NOMO-1 treated with DMSO at 0.1 percent for 48 hours (cell line): ENCODE data around the gene CA12.

Experiments used
- DNase-seq: peaks from one replicate; lab custom pipeline; 2025; ENCODE audit not compliant: unreplicated experiment; lab: John Stamatoyannopoulos, UW

The CA12 gene

DNA sequence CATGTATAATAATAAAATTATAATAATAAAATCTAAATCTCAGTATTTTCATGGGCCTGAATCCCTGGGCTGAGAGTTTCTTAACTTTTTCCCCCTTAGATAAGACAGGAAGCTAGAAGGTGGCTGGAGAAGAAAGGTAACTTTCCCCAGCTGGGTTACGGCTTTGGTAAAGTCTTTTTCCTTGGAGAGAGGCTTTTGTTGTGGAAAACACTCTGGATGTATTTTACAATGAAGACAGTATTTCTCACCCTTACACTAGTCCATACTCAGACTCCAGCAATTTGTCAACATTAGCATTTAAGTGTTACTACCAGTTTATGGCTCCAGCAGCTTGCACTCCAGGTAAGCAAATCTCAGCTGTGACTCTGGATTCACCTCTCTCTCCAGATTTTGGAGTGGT lies 69.4 kb downstream of the CA12 start:
- DNase-seq: no peak

DNA sequence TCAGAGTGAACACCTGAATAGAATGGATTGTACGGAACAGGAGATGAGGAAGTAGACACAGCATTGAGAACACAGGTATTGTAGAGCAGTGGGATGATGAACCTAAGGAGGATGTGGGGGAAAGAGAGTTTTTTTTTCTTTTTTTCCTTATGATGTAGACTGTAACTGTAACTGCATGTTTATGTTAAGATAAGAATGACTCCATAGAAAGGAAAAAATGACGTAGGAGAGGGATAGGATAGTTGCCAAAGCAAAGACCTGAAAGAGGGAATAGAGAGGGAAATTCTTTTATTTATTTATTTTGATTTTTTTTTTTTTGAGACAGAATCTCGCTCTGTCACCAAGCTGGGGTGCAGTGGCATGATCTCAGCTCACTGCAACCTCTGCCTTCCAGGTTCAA lies 71.0 kb downstream of the CA12 start:
- DNase-seq: no peak

DNA sequence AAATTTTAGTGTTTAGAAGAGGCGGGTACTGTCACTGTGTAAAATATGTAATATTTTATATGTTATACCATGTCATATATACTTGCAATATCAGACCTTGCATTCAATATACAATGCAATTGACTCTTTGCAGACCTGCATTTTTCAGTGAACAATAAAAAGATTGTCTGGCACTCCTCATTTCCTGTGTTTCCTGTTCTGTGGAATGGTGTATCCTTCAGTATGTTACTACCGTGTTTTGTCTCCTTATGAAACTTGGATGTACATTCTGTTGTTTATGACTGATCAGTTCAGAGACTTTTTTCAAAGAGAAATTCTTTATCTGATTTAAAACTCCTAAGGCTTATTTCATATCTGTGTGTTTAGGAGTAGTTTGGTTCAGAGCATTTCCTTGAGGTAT lies 72.7 kb downstream of the CA12 start:
- DNase-seq: no peak

DNA sequence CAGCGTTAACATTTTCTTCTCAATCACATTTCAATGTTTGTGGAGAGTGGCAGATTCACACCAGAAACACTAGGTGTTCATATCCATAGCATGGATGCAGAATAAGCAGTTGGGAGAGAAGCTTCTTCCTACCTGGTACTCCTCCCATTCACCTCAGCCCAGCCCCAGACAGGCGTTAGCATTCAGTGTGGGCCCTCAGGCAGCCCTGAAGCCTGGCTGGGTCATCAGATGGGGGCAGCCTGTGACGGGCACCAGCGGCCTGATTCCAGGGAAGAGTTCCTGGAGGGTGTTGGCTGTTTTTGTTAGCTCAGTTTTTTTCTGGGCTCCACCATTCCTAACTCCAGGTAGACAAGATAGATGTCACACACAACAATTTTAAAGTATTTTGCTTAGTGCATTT lies 73.2 kb downstream of the CA12 start:
- no peak for DNase-seq

DNA sequence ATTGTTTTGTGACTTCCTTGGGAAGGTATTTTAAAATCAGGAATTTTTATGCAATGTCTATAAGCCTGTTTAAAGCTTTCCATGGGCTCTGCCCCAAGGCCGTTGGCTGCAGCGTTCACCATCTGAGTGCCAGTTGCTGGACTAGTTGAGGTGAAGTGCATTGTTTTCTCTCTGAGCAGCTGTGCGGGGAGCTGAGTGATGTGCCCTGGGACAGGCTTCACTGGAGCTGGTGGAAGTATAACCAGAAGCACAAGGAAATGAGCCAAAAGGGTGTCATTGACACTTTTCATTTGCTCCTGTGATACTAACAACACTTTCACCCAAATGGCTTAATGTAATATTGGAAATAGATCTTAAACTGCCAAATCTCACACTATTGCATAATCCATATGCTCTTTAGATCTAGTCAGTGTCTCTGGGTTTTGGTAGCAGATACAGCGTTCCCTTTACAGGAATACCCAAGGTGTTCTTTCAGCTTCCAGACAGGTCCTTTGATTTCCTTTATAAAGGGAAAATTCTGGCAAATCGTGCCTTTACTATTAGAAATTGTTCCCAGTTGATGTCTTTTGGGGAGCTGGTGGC lies 75.1 kb downstream of the CA12 start:
- DNase-seq: no peak

DNA sequence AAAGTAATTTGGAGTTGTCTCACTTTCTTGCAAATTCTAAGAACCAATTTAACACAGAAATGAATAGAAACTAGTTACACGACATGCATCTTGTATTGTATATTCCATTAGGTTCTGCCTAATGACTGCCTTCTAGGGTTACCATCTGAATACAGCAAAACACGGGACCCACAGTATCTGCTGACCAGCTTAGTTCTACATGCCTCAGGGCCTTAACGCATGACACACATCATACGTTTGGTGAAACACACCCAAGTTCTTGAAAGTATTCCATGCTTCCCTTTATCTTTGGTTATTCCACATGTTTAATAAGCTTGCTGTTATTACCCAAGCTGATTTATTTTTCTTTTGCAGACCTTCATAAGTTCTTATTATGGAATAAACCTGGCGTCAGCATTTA lies 76.4 kb downstream of the CA12 start:
- DNase-seq: no peak

DNA sequence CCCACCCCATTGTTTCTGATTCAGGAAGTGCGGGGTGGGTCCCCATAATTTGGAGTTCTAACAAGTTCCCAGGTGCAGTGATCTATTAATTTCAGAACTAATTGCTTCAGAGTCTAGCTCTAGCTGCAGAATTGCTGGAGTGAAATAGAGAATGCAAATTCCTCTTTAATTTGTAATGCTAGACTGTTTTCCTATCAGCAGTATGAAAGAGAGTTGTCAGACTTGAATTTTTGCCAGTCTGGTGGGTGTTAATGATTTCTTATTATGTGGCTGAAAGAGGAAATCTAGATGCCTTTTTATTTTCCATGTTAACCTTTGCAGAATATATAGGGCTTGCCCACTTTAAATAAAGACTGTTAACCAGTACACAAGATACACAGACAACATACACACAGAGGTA lies 80.6 kb downstream of the CA12 start:
- no peak for DNase-seq

DNA sequence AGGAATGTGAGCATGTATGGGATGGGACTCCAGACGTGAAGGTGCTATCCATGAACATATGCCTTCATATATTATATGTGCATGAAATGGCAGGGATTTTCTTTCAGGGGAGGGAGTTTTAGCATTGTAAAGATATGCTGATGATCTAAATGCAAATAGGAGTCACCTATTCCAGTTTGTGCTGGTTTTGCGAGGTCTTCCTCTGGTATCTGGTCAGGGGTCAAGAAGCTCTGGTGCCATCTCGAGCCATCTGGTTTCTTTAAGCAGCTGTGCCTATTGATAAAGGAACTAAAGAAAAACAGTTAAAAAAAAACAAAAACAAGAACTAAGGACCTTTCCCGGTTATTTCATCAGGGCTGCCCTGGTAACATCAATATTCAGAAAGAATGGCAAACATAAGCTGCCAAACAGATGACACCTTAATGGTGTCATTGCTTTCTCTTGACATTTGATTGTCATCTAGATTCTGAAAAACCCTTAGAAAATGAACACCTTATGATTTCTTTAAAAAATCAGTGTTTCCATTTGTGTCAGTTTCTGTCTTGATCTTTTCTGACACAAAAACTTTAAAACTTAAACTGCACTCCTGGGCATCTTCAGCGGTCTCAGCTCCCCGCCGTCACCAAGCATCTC lies 81.6 kb downstream of the CA12 start:
- no peak for DNase-seq

DNA sequence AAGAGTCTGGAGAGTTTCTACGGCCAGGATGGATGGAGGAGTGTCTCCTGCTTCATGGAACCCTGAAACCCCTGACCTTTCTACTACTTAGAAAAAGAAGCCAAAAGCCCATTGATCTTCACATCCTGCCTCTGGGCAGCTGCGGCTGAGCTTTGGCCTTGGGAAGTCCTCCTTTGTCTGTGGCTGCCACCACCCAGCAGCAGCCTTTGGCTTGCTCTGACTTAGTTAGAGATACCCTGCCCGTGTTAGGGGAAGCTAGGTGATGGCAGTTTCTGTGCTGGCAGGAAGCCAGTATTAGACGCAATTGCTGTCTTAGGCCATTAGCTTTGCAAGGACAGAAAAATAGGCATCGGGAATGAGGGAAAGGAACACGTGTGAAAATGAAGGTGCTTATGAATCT lies 85.5 kb downstream of the CA12 start:
- DNase-seq: no peak

DNA sequence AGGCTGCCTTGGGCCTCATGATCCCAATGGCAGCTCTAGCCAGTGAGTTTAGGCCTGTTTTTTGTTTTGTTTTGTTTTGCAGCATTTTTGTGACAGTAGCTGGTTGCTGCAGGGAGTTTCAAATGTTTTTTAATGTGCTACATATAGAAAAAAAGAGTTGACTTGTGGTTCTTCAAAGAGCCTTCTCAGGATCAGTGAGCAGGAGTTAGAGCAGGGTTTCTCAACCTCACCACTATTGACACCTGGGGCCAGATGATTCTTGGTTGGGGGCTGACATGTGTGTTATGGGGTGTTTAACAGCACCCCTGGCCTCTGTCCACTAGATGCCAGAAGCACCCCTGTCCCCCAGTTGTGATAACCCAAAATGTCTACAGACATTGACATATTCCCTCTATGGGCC lies 86.3 kb downstream of the CA12 start:
- no peak for DNase-seq

DNA sequence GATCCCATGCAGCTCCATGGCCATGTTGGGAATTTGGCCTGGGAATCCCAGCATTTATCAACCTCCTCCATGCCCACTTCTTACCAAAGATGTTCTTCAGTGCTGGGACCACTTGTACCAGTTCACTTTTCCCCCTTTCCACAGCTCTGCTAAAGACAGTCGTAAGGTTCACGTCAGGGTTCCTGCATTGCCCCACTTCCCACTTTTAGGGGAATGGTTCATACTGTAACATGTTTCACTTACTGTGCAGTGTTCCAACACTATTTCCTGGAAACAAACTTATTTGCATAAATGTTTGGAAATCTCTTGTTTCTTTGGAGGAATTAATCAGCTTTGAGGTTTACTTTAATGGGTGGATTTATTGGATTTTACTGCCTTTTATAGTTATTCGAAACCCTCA lies 87.3 kb downstream of the CA12 start:
- DNase-seq: no peak

DNA sequence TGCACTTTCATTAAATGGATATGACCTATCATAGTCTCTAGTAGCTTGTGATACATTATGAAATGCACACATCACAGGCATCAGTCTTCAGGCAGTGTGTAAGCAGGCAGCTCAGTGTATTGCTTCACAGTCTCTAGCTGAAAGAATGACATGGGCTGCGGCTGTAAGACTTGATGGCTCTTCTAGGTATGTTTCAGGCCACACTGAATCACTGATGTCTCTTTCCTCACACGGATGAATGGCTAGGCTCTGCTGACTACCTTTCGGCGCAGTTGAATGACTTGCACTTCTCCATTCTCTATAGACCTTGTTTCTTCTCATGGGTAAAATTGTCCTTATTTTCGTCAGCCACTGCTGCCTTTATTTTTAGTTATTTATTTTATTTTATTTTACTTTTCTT lies 88.9 kb downstream of the CA12 start:
- no peak for DNase-seq

DNA sequence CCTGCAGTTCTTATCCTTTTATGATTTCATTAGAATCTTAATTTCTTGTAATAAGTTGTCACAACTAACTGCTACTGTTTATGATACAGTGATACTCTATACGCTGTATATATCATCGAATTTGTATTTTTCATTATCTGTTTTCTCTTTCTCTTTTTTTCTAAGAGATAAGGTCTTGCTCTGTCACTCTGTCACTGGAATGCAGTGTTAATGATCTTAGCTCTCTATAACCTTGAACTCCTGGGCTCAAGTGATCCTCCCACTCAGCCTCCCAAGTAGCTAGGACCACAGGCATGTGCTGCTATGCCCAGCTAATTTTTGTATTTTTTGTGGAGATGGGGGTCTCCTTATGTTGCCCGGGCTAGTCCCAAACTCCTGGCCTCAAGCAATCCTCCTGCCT lies 89.4 kb downstream of the CA12 start:
- DNase-seq: no peak

DNA sequence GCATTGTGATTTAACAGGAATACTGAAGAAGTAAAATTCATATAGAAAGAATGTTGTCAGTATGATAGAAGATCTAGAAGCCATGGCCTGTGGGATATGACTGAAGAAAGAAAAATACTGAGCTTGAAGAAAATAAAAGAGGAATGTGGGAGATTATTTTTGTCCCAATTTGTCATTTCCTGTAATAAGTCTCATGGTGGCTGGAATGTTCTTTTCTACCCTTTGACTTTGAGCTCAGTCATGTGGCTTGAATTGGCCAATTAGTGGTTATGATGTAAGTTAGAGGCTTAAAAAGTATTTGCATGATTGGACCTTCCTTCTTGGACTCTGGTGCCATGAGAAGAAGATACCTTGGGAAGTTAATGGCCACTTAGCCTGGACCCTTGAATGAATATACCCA lies 90.1 kb downstream of the CA12 start:
- DNase-seq: peak; percentile 13

DNA sequence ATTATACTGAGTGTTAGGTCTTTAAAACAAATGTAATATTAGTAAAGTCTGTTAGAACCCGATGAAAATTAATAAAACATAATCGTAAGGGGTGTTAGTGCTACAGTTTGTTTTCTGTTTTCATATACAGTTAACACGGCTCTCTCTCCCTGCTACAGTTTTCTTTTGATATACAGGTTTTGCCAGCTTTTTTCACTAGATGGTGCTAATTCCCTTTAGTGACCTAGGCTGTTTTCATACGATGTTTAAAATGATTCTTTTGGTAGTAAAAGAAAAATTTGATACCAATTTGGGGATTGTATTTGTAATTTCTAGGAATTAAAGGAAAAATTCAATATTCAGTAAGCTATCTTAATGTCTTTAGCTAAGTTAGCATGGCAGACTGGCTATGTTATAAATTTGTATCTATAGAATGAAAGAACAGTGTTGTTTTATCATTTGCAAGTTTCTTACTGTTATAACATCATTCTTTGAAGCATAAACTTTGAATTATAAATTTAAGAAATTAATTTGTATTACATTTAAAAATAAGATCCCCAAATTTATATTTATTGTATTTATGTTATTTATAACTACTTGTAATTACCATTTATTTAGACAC lies 92.8 kb downstream of the CA12 start:
- peak; percentile 49 for DNase-seq

DNA sequence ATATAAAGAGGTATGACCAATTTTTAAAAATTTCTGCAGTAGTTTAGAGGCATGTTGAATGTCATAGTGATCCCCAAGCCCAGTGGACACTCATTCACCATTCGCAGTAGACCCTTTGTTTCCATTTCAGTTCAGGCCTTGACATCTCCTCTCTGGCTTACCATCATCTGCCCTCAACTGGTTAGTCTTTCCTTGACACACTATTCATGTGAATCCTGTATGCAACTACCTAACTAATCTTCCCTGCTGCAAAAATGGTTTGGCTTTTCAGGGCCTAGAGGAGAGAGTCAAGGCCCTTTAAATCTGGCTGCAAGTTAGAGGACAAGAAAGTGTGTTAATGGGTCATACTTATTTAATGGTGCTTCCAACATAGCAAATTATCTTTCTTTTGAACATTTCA lies 93.3 kb downstream of the CA12 start:
- no peak for DNase-seq

DNA sequence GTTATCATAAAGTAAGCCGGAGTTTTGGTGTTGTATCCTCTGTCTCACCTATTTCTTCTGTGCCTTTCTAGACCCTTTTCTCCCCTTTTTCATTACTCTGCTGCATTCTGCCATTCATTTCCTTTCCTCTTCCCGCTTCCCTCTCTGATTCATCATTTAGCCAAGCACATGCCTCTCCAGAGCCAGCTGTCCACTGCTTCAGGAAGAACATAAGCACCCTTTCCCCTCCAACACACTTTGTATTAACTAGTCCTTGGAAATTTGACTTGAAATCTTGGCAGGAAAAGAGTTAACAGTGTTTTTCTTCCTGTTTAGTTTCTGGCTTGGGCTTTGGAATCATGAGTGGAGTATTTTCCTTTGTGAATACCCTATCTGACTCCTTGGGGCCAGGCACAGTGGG lies 94.5 kb downstream of the CA12 start:
- DNase-seq: no peak

DNA sequence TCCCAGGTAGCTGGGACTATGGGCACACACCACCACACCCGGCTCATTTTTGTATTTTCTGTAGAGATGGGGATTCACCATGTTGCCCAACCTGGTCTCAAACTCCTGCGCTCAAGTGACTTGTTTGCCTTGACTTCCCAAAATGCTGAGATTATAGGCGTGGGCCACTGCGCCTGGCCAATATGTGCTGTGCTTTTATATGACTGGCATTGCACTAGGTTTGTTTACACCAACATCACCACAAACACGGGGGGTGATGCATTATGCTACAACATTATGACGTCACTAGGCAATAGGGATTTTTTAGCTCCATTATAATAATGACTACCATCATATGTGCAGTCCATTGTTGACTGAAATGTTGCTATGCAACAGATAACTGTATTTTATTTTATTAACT lies 97.3 kb downstream of the CA12 start:
- DNase-seq: no peak

DNA sequence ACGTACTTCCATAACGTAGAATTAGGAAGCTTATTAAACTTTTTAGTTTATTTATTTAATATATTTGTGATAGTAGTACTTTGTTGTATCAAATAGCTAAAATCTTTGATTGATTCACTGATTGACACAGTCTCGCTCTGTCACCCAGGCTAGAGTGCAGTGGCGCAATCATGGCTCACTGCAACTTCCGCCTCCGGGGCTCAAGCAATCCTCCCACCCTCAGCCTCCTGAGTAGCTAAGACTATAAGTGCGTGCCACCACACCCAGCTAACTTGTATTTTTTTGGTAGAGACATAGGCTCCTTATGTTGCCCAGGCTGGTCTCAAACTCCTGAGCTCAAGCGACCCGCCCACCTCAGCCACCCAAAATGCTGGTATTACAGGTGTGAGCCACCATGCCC lies 98.5 kb downstream of the CA12 start:
- DNase-seq: peak; percentile 12

DNA sequence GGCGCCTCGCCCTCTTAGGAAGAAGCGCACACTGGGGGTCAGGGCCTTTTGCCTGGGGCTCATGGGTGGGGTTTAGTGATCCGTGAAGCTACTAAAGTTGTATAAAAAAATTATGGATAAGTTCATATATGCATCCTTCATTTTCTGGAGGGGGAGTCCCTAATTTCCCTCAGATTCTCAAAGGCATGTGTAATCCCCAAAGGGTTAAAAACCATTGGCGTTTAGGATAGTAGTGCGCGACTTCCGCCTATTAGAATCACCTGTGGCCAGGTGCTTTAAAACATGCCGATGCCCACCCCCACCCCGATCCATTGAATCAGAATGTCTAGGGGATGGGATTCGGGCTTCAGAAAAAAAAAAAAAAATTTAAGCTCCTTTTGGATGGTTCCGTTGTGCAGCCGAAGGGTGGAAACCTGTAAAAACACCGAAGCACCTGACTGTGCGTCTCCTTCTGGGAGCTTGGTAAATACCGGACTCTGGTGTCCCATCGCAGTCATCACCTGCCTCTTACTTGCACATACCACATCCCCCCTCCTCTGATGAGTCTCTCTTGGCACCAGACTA lies 103.7 kb downstream of the CA12 start:
- no peak for DNase-seq

DNA sequence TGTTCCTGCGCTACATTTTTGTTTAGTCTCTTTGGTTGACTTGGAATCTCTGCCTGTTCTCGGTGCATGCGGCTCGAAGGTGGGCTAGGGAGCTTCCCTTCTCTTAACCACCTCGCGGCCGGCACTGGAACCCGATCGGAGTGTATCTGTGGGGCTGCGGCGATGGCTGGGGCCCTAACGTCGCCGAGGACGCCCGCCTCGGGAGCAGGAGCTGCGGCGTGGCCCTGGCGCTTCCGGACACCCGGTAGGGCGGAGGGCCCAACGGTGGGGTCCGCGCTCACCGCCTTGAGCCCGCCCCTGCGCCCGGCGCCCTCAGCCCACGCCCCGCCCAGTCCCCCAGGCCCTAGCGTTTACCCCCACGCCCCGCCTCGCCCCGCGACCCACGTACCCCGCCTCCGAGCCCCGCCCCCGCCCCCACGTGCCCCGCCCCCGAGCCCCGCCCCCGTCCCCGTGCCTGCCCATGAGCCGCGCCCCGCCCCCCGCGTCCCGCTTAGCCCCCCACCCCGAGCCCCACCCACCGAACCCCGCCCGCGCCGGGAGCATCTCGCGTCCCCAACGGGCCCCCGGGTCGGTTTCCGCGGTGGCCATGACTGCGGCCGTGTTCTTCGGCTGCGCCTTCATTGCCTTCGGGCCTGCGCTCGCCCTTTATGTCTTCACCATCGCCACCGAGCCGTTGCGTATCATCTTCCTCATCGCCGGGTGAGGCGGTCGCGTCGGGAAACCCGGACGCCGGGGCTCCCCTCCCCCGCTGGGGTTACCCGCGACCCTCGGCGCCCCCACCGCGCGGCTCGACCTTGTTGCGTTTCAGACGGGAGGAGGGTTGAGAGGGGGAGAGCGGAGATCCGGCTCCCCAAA lies 104.4 kb downstream of the CA12 start, which contains the start of gene APH1B:
Gene APH1B, plus strand, starts transcription at position 568 of the 855 bp plus-strand sequence. Its CDS starts 19 bp downstream, at position 587.
- DNase-seq: peak; percentile 88
